Measurements from ENCODE around the gene BDH2.

BDH2 gene

DNA sequence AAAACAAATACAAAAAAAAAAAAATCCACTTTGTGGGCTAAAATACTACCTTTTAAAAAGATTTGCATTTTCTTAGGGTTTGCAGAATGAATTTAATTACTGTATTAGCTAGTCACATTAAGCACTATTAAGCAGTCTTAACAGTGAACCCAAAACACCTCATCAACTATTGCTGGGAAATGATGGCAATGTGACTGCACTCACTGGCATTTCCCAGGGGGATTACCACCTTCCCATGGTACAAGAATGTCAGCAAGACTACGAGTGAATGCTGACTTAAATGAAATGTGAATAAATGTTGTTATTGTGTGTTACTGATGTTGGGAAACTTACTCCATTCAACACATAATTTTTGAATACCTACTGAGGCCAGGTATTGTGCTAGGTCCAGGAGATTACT, 13.1 kb downstream of the BDH2 start:
- no peak overlapping the region for H3K9ac ChIP-seq (ENCODE audit: low read length in 2 of 2)
- H3K4me1 ChIP-seq (ENCODE audit: control insufficient read depth, insufficient read depth, low read length): no peaks in the 10 kb centered on the region
- no peaks in the 10 kb centered on the region for H3K9me3 ChIP-seq (ENCODE audit: control insufficient read depth in 2 of 2, low read length in 2 of 2)
- H3K36me3 ChIP-seq (ENCODE audit: control insufficient read depth in 2 of 2, insufficient read depth in 2 of 2, low read length in 2 of 2): peaks cover 49 to 50% of the 10 kb centered on the region in 2 donors
- H3K27me3 ChIP-seq (ENCODE audit: control insufficient read depth in 1 of 2, insufficient read depth in 2 of 2, low read length in 2 of 2): no peaks in the 10 kb centered on the region
- H3K4me3 ChIP-seq (ENCODE audit: low read length in 2 of 2): no peak overlapping the region
- H3K27ac ChIP-seq (ENCODE audit: low read length): no peak overlapping the region

DNA sequence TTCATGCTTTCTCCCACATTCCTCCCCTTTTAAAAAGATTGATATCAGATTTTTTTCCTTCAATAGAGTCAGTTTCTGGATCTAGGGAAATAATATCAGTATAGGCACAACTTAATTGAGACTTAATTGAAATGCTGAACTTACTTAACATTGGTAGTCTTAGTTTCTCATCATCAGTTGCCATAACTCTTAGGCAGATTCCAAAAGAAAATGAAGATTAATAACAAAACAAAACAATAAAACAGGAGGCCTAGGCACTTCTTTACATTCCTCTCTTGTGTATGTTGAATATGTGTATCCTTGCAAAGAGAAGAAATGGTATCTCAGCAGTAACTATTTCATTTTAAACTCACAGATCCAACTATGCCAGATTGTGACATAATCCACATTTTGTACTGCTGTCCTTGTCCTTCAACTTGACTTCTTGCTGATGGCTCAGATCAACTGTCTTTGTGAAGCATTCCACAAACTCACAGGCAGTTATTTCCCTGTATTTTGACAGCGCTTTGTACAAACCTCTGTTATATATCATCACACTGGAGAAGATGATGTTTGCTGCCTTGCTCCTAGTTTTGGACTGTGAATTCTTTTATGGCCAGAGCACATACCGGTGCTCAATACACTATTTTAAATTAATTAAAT, 14.0 kb downstream of the BDH2 start:
- Histone ChIP-seq H3K4me3 (ENCODE audit: low read length in 2 of 2) (no peak overlapping the region), H3K27ac (ENCODE audit: low read length) (no peak overlapping the region), H3K9me3 (ENCODE audit: control insufficient read depth in 2 of 2, low read length in 2 of 2) (no peaks in the 10 kb centered on the region), H3K9ac (ENCODE audit: low read length in 2 of 2) (no peak overlapping the region), H3K27me3 (ENCODE audit: control insufficient read depth in 1 of 2, insufficient read depth in 2 of 2, low read length in 2 of 2) (no peaks in the 10 kb centered on the region), H3K4me1 (ENCODE audit: control insufficient read depth, insufficient read depth, low read length) (no peaks in the 10 kb centered on the region), H3K36me3 (ENCODE audit: control insufficient read depth in 2 of 2, insufficient read depth in 2 of 2, low read length in 2 of 2) (peaks cover 44 to 48% of the 10 kb centered on the region in 2 donors)

GRCh38 chr4:103079621-103080020, 20.0 kb downstream of the BDH2 start:
- no peaks in the 10 kb centered on the region for H3K27me3 ChIP-seq (ENCODE audit: control insufficient read depth in 1 of 2, insufficient read depth in 2 of 2, low read length in 2 of 2)
- H3K27ac ChIP-seq (ENCODE audit: low read length): no peak overlapping the region
- no peaks in the 10 kb centered on the region for H3K9me3 ChIP-seq (ENCODE audit: control insufficient read depth in 2 of 2, low read length in 2 of 2)
- H3K4me3 ChIP-seq (ENCODE audit: low read length in 2 of 2): no peak overlapping the region
- H3K4me1 ChIP-seq (ENCODE audit: control insufficient read depth, insufficient read depth, low read length): peaks cover 7% of the 10 kb centered on the region
- peaks cover 10 to 11% of the 10 kb centered on the region in 2 donors for H3K36me3 ChIP-seq (ENCODE audit: control insufficient read depth in 2 of 2, insufficient read depth in 2 of 2, low read length in 2 of 2)
- H3K9ac ChIP-seq (ENCODE audit: low read length in 2 of 2): no peak overlapping the region

GRCh38 chr4:103076747-103077347, 22.8 kb downstream of the BDH2 start, which contains the start of gene SLC9B2:
SLC9B2 (minus strand) TSS chr4:103076761; CDS start chr4:103067550, 9,211 bp downstream.
- peaks cover 7 to 9% of the 10 kb centered on the region in 2 donors for H3K36me3 ChIP-seq (ENCODE audit: control insufficient read depth in 2 of 2, insufficient read depth in 2 of 2, low read length in 2 of 2)
- peak within 1 kb of the TSS; percentile 89 to 95 for H3K9ac ChIP-seq (ENCODE audit: low read length in 2 of 2)
- H3K27ac ChIP-seq (ENCODE audit: low read length): peak within 1 kb of the TSS; percentile 74
- no peaks in the 10 kb centered on the region for H3K27me3 ChIP-seq (ENCODE audit: control insufficient read depth in 1 of 2, insufficient read depth in 2 of 2, low read length in 2 of 2)
- H3K4me1 ChIP-seq (ENCODE audit: control insufficient read depth, insufficient read depth, low read length): peaks cover 7% of the 10 kb centered on the region
- peak within 1 kb of the TSS; percentile 81 to 91 for H3K4me3 ChIP-seq (ENCODE audit: low read length in 2 of 2)
- H3K9me3 ChIP-seq (ENCODE audit: control insufficient read depth in 2 of 2, low read length in 2 of 2): no peaks in the 10 kb centered on the region

GRCh38 chr4:103075894-103076746, 23.5 kb downstream of the BDH2 start:
- Histone ChIP-seq H3K4me1 (ENCODE audit: control insufficient read depth, insufficient read depth, low read length) (peaks cover 7% of the 10 kb centered on the region), H3K36me3 (ENCODE audit: control insufficient read depth in 2 of 2, insufficient read depth in 2 of 2, low read length in 2 of 2) (peaks cover 6 to 7% of the 10 kb centered on the region in 2 donors), H3K27me3 (ENCODE audit: control insufficient read depth in 1 of 2, insufficient read depth in 2 of 2, low read length in 2 of 2) (no peaks in the 10 kb centered on the region), H3K4me3 (ENCODE audit: low read length in 2 of 2) (peak overlapping the region; percentile 81 to 91), H3K27ac (ENCODE audit: low read length) (peak overlapping the region; percentile 74), H3K9ac (ENCODE audit: low read length in 2 of 2) (peak overlapping the region; percentile 89 to 95), H3K9me3 (ENCODE audit: control insufficient read depth in 2 of 2, low read length in 2 of 2) (no peaks in the 10 kb centered on the region)

DNA sequence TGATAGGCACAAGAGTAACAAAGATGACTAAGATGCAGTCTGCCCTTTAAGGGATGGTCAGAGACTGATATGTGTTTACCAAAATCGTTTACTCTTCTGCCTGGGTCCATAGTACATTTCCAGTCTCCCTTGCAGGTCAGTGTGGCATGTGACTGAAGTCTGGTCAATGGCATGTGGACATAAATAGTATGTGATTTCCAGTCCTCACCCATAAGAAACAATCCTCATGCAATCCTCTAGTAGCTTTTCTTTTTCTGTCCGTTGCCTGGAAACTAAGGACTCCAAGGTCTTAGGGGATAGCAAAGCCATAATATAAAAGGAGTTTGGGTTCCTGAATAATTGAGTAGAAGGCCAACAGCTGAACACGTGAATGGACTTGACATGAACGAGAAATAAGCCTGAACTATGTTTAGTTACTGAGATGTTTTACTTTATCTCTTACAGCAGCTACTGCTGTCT, 24.2 kb downstream of the BDH2 start:
- peak overlapping the region; percentile 81 to 91 for H3K4me3 ChIP-seq (ENCODE audit: low read length in 2 of 2)
- peaks cover 7% of the 10 kb centered on the region for H3K4me1 ChIP-seq (ENCODE audit: control insufficient read depth, insufficient read depth, low read length)
- peaks cover 4 to 6% of the 10 kb centered on the region in 2 donors for H3K36me3 ChIP-seq (ENCODE audit: control insufficient read depth in 2 of 2, insufficient read depth in 2 of 2, low read length in 2 of 2)
- no peaks in the 10 kb centered on the region for H3K9me3 ChIP-seq (ENCODE audit: control insufficient read depth in 2 of 2, low read length in 2 of 2)
- H3K27me3 ChIP-seq (ENCODE audit: control insufficient read depth in 1 of 2, insufficient read depth in 2 of 2, low read length in 2 of 2): no peaks in the 10 kb centered on the region
- H3K27ac ChIP-seq (ENCODE audit: low read length): peak overlapping the region; percentile 74
- H3K9ac ChIP-seq (ENCODE audit: low read length in 2 of 2): peak overlapping the region; percentile 89 to 95

DNA sequence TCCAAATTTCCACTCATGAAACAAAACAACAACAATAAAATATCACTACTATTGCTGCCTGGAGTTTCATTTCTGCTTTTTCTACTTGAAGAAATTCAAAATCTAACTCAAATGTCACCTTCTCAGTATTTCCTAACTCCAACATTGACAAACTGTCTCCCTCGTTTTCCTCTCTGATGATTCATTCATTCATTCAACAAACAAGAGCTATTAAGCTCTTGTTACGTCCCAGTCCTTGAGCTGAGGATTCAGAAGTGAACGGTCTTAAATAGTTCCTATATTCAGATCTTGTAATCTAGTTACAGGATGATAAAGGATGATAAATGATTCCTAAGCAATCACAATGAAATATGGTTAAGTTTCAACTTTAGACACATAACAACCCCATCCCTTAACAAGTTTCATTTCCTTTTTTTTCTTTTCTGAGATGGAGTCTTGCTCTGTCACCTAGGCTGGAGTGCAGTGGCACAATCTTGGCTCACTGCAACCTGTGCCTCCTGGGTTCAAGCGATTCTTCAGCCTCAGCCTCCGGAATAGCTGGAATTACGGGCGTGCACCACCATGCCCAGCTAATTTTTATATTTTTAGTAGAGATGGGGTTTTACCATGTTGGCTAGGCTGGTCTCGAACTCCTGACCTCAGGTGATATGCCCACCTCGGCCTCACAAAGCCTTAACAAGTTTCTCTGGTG, 24.7 kb downstream of the BDH2 start:
- Histone ChIP-seq H3K27ac (ENCODE audit: low read length) (no peak overlapping the region), H3K9ac (ENCODE audit: low read length in 2 of 2) (peak overlapping the region in 1 of 2 donors; percentile 95), H3K9me3 (ENCODE audit: control insufficient read depth in 2 of 2, low read length in 2 of 2) (no peaks in the 10 kb centered on the region), H3K4me1 (ENCODE audit: control insufficient read depth, insufficient read depth, low read length) (peaks cover 7% of the 10 kb centered on the region), H3K36me3 (ENCODE audit: control insufficient read depth in 2 of 2, insufficient read depth in 2 of 2, low read length in 2 of 2) (peaks cover 4 to 5% of the 10 kb centered on the region in 2 donors), H3K27me3 (ENCODE audit: control insufficient read depth in 1 of 2, insufficient read depth in 2 of 2, low read length in 2 of 2) (no peaks in the 10 kb centered on the region), H3K4me3 (ENCODE audit: low read length in 2 of 2) (peak overlapping the region; percentile 81 to 91)

DNA sequence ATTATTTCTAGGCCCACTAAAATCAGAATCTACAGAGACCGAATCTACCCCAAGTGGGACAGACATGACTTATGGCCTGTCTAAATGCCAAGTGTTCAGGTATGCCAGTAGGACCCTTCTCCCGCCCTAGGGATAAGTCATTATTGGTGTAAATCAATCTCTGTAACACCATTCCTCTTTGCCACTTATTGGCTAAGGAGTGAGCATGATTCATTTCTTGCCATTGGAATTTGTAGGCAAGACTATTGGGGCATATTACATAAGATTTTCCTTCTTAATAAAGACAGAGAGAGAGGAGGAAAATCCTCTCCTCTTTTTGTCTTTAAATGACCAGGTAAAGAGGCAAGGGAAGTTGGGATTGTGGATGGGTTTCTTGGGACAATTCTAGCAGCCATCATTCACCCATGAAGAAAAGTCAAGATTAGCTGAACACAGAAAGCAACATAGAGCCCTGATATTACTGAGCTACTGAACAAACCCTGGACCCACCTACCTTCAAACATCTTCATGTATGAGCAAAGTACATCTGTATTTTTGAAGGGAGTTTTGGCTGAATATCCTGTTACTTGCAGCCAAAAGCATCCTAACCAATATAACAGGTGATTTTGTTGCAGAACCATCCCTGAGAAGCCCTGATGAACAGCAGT, 25.7 kb downstream of the BDH2 start:
- Histone ChIP-seq H3K36me3 (ENCODE audit: control insufficient read depth in 2 of 2, insufficient read depth in 2 of 2, low read length in 2 of 2) (no peaks in the 10 kb centered on the region), H3K27ac (ENCODE audit: low read length) (no peak overlapping the region), H3K9ac (ENCODE audit: low read length in 2 of 2) (no peak overlapping the region), H3K9me3 (ENCODE audit: control insufficient read depth in 2 of 2, low read length in 2 of 2) (no peaks in the 10 kb centered on the region), H3K4me1 (ENCODE audit: control insufficient read depth, insufficient read depth, low read length) (peaks cover 7% of the 10 kb centered on the region), H3K27me3 (ENCODE audit: control insufficient read depth in 1 of 2, insufficient read depth in 2 of 2, low read length in 2 of 2) (no peaks in the 10 kb centered on the region), H3K4me3 (ENCODE audit: low read length in 2 of 2) (no peak overlapping the region)

GRCh38 chr4:103067841-103068547, 31.6 kb downstream of the BDH2 start:
- H3K27ac ChIP-seq (ENCODE audit: low read length): no peak overlapping the region
- H3K4me1 ChIP-seq (ENCODE audit: control insufficient read depth, insufficient read depth, low read length): no peaks in the 10 kb centered on the region
- H3K9me3 ChIP-seq (ENCODE audit: control insufficient read depth in 2 of 2, low read length in 2 of 2): no peaks in the 10 kb centered on the region
- no peak overlapping the region for H3K9ac ChIP-seq (ENCODE audit: low read length in 2 of 2)
- no peaks in the 10 kb centered on the region for H3K27me3 ChIP-seq (ENCODE audit: control insufficient read depth in 1 of 2, insufficient read depth in 2 of 2, low read length in 2 of 2)
- H3K4me3 ChIP-seq (ENCODE audit: low read length in 2 of 2): no peak overlapping the region
- peaks cover 2 to 6% of the 10 kb centered on the region in 2 donors for H3K36me3 ChIP-seq (ENCODE audit: control insufficient read depth in 2 of 2, insufficient read depth in 2 of 2, low read length in 2 of 2)
